ENCODE results near the gene FBL. TPM values are rescaled to one million over a fixed set of nuclear protein-coding genes. Genes with fewer than 3 reads are reported as not detected.

Gene FBL
- total and polyA plus RNA-seq, 2 of the 13 experiments (the other 11 are each of a cell fraction or from before 2014, with no cell fraction given): 153 to 468 TPM

DNA sequence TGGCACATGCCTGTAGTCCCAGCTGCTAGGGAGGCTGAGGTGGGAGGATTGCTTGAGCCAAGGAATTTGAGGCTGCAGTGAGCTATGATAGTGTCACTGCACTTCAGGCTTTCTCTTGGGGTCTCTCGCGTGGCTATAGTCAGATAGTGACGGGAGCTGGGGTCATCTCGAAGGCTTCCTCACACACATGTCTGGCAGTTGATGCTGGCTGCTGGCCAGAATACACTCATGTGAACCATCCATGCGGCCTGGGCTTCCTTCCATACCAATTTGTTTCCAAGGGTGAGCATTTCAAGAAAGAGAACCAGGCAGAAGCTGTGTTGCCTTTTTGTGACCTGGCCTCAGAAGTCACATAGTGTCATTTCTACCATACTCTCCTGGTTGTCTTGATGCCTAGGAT lies 41.1 kb downstream of the FBL start (continued):
- TF ChIP-seq, protein P1, sequence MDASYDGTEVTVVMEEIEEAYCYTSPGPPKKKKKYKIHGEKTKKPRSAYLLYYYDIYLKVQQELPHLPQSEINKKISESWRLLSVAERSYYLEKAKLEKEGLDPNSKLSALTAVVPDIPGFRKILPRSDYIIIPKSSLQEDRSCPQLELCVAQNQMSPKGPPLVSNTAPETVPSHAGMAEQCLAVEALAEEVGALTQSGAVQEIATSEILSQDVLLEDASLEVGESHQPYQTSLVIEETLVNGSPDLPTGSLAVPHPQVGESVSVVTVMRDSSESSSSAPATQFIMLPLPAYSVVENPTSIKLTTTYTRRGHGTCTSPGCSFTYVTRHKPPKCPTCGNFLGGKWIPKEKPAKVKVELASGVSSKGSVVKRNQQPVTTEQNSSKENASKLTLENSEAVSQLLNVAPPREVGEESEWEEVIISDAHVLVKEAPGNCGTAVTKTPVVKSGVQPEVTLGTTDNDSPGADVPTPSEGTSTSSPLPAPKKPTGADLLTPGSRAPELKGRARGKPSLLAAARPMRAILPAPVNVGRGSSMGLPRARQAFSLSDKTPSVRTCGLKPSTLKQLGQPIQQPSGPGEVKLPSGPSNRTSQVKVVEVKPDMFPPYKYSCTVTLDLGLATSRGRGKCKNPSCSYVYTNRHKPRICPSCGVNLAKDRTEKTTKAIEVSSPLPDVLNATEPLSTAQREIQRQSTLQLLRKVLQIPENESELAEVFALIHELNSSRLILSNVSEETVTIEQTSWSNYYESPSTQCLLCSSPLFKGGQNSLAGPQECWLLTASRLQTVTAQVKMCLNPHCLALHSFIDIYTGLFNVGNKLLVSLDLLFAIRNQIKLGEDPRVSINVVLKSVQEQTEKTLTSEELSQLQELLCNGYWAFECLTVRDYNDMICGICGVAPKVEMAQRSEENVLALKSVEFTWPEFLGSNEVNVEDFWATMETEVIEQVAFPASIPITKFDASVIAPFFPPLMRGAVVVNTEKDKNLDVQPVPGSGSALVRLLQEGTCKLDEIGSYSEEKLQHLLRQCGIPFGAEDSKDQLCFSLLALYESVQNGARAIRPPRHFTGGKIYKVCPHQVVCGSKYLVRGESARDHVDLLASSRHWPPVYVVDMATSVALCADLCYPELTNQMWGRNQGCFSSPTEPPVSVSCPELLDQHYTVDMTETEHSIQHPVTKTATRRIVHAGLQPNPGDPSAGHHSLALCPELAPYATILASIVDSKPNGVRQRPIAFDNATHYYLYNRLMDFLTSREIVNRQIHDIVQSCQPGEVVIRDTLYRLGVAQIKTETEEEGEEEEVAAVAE (CRISPR knock-in tag; IDR thresholded peaks at IDR 0.05; ENCODE audit: borderline replicate concordance): no peak
- TF ChIP-seq, protein P2, sequence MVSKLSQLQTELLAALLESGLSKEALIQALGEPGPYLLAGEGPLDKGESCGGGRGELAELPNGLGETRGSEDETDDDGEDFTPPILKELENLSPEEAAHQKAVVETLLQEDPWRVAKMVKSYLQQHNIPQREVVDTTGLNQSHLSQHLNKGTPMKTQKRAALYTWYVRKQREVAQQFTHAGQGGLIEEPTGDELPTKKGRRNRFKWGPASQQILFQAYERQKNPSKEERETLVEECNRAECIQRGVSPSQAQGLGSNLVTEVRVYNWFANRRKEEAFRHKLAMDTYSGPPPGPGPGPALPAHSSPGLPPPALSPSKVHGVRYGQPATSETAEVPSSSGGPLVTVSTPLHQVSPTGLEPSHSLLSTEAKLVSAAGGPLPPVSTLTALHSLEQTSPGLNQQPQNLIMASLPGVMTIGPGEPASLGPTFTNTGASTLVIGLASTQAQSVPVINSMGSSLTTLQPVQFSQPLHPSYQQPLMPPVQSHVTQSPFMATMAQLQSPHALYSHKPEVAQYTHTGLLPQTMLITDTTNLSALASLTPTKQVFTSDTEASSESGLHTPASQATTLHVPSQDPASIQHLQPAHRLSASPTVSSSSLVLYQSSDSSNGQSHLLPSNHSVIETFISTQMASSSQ (IDR thresholded peaks at IDR 0.05; ENCODE audit: low read depth): no peak
- TF ChIP-seq, protein P2 (CRISPR knock-in tag; IDR thresholded peaks at IDR 0.05; ENCODE audit: borderline replicate concordance): no peak
- no peak for TF ChIP-seq ZNF713 (CRISPR knock-in tag; IDR thresholded peaks at IDR 0.05)

DNA sequence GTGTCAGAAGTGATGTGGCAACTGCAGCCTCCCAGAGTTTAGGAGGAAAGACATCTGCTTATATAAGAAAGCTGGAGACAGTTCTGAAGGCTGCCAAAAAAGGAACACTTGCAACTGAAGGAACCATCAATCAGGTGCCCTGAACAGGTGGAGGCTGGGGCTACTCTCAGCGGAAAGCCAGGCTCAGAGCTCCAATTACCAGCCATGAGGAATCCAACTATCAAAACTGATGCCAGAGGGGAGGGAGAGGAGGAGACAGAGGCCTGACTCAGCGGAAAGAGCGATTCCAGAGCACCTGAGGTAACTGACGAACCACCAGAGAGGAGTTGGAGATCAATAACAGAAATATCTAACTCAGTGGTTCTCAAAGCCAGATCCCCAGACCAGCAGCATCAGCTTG lies 43.2 kb downstream of the FBL start:
- H3K4me3 ChIP-seq (replicated peaks in 1 of 3; ENCODE audit: insufficient read depth in 1 of 3, low read depth in 2 of 3, low read length in 3 of 3): no peak overlapping the region
- ATAC-seq: no peak
- BruUV-seq (replicated peaks): no TSS peak

More for the DNA sequence above, 43.2 kb downstream of the FBL start:
- intact Hi-C loops (cut with micrococcal nuclease; ENCODE audit: unreplicated experiment): no loop called here
- Histone ChIP-seq H3K4me1 (ENCODE audit: insufficient read depth, low read length) (no peaks in the 10 kb centered on the region), H4K20me1 (ENCODE audit: insufficient read depth, low read length) (no peaks in the 10 kb centered on the region), H3K4me2 (ENCODE audit: low read depth, low read length) (no peak overlapping the region), H3K27ac (ENCODE audit: extremely low read length, insufficient read depth, low read length) (no peak overlapping the region), H3K27me3 (ENCODE audit: control insufficient read depth in 1 of 2, insufficient read depth in 2 of 2, low read length in 2 of 2) (peaks cover 0 to 3% of the 10 kb centered on the region in 2 experiments; a peak in 1 of 5 replicates), H3K36me3 (replicated peaks in 1 of 2; ENCODE audit: control insufficient read depth in 1 of 2, insufficient read depth in 2 of 2, low read length in 2 of 2) (no peaks in the 10 kb centered on the region), H2AFZ (ENCODE audit: low read length) (no peak overlapping the region), H3K79me2 (ENCODE audit: insufficient read depth, low read length) (no peaks in the 10 kb centered on the region), H3K9ac (ENCODE audit: insufficient read depth, low read depth, low read length) (no peak overlapping the region), H3K9me3 (ENCODE audit: low read length) (no peaks in the 10 kb centered on the region)
- TF ChIP-seq MAFK (conservative IDR thresholded peaks at IDR 0.05 in 1 of 2, IDR thresholded peaks at IDR 0.05 in 1 of 2; ENCODE audit: low read length in 2 of 2) (peak; percentile 37 to 66; a peak in 3 of 4 replicates), ZNF121 (CRISPR knock-in tag; IDR thresholded peaks at IDR 0.05) (no peak), MAFF (IDR thresholded peaks at IDR 0.05; ENCODE audit: low read depth, low read length) (peak; percentile 61)
- ChIA-PET POLR2A (no interaction called here), CTCF (ENCODE audit: low intra/inter-chr PET ratio, low total read pairs) (no interaction called here)
- in situ Hi-C loops (cut with HindIII; ENCODE audit: extremely low pct_ligation_motif_present, low pct_unique_long_range_greater_than_20kb): no loop called here
- 10% methylated on average over 4 of the region's 4 CpGs for WGBS (ENCODE audit: low lambda C conversion rate)
- no peak for DNase-seq (ENCODE audit: low spot score)
- no peak for FAIRE-seq
